Measurements from ENCODE around the gene PRELID2.

Gene PRELID2

DNA sequence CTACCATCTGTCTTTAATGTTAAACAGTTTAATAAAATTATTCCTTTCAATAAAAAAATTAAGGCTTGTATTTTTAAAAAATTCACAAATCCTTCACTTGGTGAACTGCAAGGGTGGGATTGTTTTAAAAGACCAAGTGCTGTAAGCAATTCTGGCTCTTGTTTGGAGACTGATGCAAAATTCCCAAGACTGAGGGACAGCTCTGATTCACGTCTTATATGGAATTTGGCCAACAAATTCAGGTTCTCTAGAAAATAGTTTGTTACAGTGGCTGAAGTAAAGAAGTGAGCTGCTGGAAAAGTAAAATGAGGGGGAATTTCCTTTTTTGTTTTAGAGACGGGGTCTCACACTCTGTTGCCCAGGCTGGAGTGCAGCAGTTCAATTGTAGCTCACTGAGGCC is 58.3 kb downstream of the PRELID2 start:
- TF ChIP-seq ZNF565 (CRISPR knock-in tag; conservative IDR thresholded peaks at IDR 0.05; ENCODE audit: low read depth) (no peak), CSDC2 (CRISPR knock-in tag; IDR thresholded peaks at IDR 0.05) (no peak), PPARA (CRISPR knock-in tag; IDR thresholded peaks at IDR 0.05; ENCODE audit: borderline replicate concordance) (no peak), SNAI2 (CRISPR knock-in tag; IDR thresholded peaks at IDR 0.05) (no peak), BACH2 (CRISPR knock-in tag; IDR thresholded peaks at IDR 0.05; ENCODE audit: borderline replicate concordance) (no peak), ARNTL (CRISPR knock-in tag; IDR thresholded peaks at IDR 0.05; ENCODE audit: borderline replicate concordance, low read depth) (no peak), CREB5 (CRISPR knock-in tag; IDR thresholded peaks at IDR 0.05; ENCODE audit: low read depth) (no peak), ZFP3 (CRISPR knock-in tag; IDR thresholded peaks at IDR 0.05) (no peak), ZNF8 (CRISPR knock-in tag; IDR thresholded peaks at IDR 0.05) (no peak), ZFP30 (CRISPR knock-in tag; IDR thresholded peaks at IDR 0.05) (no peak), TCF4 (CRISPR knock-in tag; IDR thresholded peaks at IDR 0.05; ENCODE audit: borderline replicate concordance) (no peak), ISL1 (CRISPR knock-in tag; IDR thresholded peaks at IDR 0.05) (no peak)
- TF ChIP-seq, protein P1, sequence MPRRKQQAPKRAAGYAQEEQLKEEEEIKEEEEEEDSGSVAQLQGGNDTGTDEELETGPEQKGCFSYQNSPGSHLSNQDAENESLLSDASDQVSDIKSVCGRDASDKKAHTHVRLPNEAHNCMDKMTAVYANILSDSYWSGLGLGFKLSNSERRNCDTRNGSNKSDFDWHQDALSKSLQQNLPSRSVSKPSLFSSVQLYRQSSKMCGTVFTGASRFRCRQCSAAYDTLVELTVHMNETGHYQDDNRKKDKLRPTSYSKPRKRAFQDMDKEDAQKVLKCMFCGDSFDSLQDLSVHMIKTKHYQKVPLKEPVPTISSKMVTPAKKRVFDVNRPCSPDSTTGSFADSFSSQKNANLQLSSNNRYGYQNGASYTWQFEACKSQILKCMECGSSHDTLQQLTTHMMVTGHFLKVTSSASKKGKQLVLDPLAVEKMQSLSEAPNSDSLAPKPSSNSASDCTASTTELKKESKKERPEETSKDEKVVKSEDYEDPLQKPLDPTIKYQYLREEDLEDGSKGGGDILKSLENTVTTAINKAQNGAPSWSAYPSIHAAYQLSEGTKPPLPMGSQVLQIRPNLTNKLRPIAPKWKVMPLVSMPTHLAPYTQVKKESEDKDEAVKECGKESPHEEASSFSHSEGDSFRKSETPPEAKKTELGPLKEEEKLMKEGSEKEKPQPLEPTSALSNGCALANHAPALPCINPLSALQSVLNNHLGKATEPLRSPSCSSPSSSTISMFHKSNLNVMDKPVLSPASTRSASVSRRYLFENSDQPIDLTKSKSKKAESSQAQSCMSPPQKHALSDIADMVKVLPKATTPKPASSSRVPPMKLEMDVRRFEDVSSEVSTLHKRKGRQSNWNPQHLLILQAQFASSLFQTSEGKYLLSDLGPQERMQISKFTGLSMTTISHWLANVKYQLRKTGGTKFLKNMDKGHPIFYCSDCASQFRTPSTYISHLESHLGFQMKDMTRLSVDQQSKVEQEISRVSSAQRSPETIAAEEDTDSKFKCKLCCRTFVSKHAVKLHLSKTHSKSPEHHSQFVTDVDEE (CRISPR knock-in tag; IDR thresholded peaks at IDR 0.05), result no peak
- TF ChIP-seq, protein P2, sequence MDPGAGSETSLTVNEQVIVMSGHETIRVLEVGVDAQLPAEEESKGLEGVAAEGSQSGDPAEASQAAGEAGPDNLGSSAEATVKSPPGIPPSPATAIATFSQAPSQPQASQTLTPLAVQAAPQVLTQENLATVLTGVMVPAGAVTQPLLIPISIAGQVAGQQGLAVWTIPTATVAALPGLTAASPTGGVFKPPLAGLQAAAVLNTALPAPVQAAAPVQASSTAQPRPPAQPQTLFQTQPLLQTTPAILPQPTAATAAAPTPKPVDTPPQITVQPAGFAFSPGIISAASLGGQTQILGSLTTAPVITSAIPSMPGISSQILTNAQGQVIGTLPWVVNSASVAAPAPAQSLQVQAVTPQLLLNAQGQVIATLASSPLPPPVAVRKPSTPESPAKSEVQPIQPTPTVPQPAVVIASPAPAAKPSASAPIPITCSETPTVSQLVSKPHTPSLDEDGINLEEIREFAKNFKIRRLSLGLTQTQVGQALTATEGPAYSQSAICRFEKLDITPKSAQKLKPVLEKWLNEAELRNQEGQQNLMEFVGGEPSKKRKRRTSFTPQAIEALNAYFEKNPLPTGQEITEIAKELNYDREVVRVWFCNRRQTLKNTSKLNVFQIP (CRISPR knock-in tag; IDR thresholded peaks at IDR 0.05; ENCODE audit: borderline replicate concordance, low read depth), result no peak
- ATAC-seq, result peak; percentile 38; the same call in 2 of the 3 replicates

GRCh38 chr5:145775893-145776444 is 59.2 kb downstream of the PRELID2 start:
- no peak for TF ChIP-seq TCF4 (CRISPR knock-in tag; IDR thresholded peaks at IDR 0.05; ENCODE audit: borderline replicate concordance)
- peak; percentile 14; the same call in 1 of the 2 replicates for TF ChIP-seq CREB5 (CRISPR knock-in tag; IDR thresholded peaks at IDR 0.05; ENCODE audit: low read depth)
- TF ChIP-seq ISL1 (CRISPR knock-in tag; IDR thresholded peaks at IDR 0.05), result peak; percentile 42; the same call in 1 of the 2 replicates
- ATAC-seq, result peak; percentile 99

DNA sequence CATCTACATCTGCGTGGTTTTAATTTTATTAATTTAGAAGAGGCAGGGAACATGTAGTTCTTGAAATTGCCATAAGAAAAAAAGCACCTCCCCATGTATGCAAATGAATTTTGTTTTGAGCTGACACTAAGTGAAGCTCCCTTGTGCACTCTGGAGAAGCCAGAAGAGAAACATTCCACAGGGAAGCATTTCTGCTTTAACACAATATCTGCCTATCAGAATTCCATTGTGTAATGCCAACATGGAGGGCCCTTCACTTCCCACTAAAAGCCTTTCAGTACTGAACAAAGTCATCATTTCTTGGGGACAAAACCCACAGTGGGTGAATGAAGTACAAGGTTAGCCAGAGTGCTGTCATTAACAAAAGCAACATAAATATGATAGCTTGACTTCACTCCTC is 59.7 kb downstream of the PRELID2 start:
- TF ChIP-seq BACH2 (CRISPR knock-in tag; IDR thresholded peaks at IDR 0.05; ENCODE audit: borderline replicate concordance), result no peak
- no peak for TF ChIP-seq OSR1 (CRISPR knock-in tag; IDR thresholded peaks at IDR 0.05)
- TF ChIP-seq ZFP30 (CRISPR knock-in tag; IDR thresholded peaks at IDR 0.05), result no peak
- no peak for TF ChIP-seq ZFP3 (CRISPR knock-in tag; IDR thresholded peaks at IDR 0.05)
- no peak for TF ChIP-seq ZC3H10 (CRISPR knock-in tag; IDR thresholded peaks at IDR 0.05)
- TF ChIP-seq CREB5 (CRISPR knock-in tag; IDR thresholded peaks at IDR 0.05; ENCODE audit: low read depth), result no peak
- TF ChIP-seq PATZ1 (CRISPR knock-in tag; IDR thresholded peaks at IDR 0.05; ENCODE audit: borderline replicate concordance), result no peak
- no peak for TF ChIP-seq TCF4 (CRISPR knock-in tag; IDR thresholded peaks at IDR 0.05; ENCODE audit: borderline replicate concordance)
- no peak for TF ChIP-seq ZNF565 (CRISPR knock-in tag; conservative IDR thresholded peaks at IDR 0.05; ENCODE audit: low read depth)
- TF ChIP-seq CSRNP3 (CRISPR knock-in tag; IDR thresholded peaks at IDR 0.05), result no peak
- peak; percentile 32; the same call in 2 of the 3 replicates for ATAC-seq
